ENCODE results near the gene TBC1D10A.
A peak's percentile ranks its signal among the peaks of the same experiment; 100 is the strongest.

TBC1D10A gene

GRCh38 chr22:30325724-30326254, 952 bp downstream of the TBC1D10A start:
- in situ Hi-C loops (cut with HindIII; ENCODE audit: low pct_ligation_motif_present, low pct_unique_long_range_greater_than_20kb, low sequenced_read_pairs): no loop called here
- DNase-seq: no peak

- in situ Hi-C loops (cut with HindIII; ENCODE audit: low pct_ligation_motif_present, low pct_unique_long_range_greater_than_20kb, low sequenced_read_pairs): no loop called here
- DNase-seq: peak; percentile 77
These were observed 1.5 kb downstream of the TBC1D10A start for GRCh38 chr22:30325065-30325720.

- in situ Hi-C loops (cut with HindIII; ENCODE audit: low pct_ligation_motif_present, low pct_unique_long_range_greater_than_20kb, low sequenced_read_pairs): no loop called here
- no peak for DNase-seq
These were observed 2.6 kb downstream of the TBC1D10A start for GRCh38 chr22:30324014-30324730.

- in situ Hi-C loops (cut with HindIII; ENCODE audit: low pct_ligation_motif_present, low pct_unique_long_range_greater_than_20kb, low sequenced_read_pairs): no loop called here
These were observed 3.5 kb downstream of the TBC1D10A start for GRCh38 chr22:30323246-30323645.

GRCh38 chr22:30321461-30321860, 5.3 kb downstream of the TBC1D10A start:
- DNase-seq: no peak
- in situ Hi-C loops (cut with HindIII; ENCODE audit: low pct_ligation_motif_present, low pct_unique_long_range_greater_than_20kb, low sequenced_read_pairs): no loop called here

More at GRCh38 chr22:30323246-30323645, 3.5 kb downstream of the TBC1D10A start:
- no peak for DNase-seq

- in situ Hi-C loops (cut with HindIII; ENCODE audit: low pct_ligation_motif_present, low pct_unique_long_range_greater_than_20kb, low sequenced_read_pairs): no loop called here
- no peak for DNase-seq
These were observed 6.7 kb downstream of the TBC1D10A start for GRCh38 chr22:30320021-30320556.

GRCh38 chr22:30318799-30319419, 7.8 kb downstream of the TBC1D10A start:
- in situ Hi-C loops (cut with HindIII; ENCODE audit: low pct_ligation_motif_present, low pct_unique_long_range_greater_than_20kb, low sequenced_read_pairs): no loop called here
- no peak for DNase-seq

- no peak for DNase-seq
- in situ Hi-C loops (cut with HindIII; ENCODE audit: low pct_ligation_motif_present, low pct_unique_long_range_greater_than_20kb, low sequenced_read_pairs): no loop called here
These were observed 9.0 kb downstream of the TBC1D10A start for GRCh38 chr22:30317778-30318177.

- DNase-seq: no peak
- in situ Hi-C loops (cut with HindIII; ENCODE audit: low pct_ligation_motif_present, low pct_unique_long_range_greater_than_20kb, low sequenced_read_pairs): no loop called here
These were observed 10.7 kb downstream of the TBC1D10A start for GRCh38 chr22:30315962-30316576.

- in situ Hi-C loops (cut with HindIII; ENCODE audit: low pct_ligation_motif_present, low pct_unique_long_range_greater_than_20kb, low sequenced_read_pairs): no loop called here
- DNase-seq: peak; percentile 30
These were observed 11.8 kb downstream of the TBC1D10A start for GRCh38 chr22:30314915-30315314.

GRCh38 chr22:30313527-30314363, 13.0 kb downstream of the TBC1D10A start:
- no peak for DNase-seq
- in situ Hi-C loops (cut with HindIII; ENCODE audit: low pct_ligation_motif_present, low pct_unique_long_range_greater_than_20kb, low sequenced_read_pairs): no loop called here

GRCh38 chr22:30312053-30312452, 14.7 kb downstream of the TBC1D10A start:
- in situ Hi-C loops (cut with HindIII; ENCODE audit: low pct_ligation_motif_present, low pct_unique_long_range_greater_than_20kb, low sequenced_read_pairs): no loop called here
- peak; percentile 77 for DNase-seq

GRCh38 chr22:30310881-30311771, 15.6 kb downstream of the TBC1D10A start:
- in situ Hi-C loops (cut with HindIII; ENCODE audit: low pct_ligation_motif_present, low pct_unique_long_range_greater_than_20kb, low sequenced_read_pairs): no loop called here
- DNase-seq: peak; percentile 90

- in situ Hi-C loops (cut with HindIII; ENCODE audit: low pct_ligation_motif_present, low pct_unique_long_range_greater_than_20kb, low sequenced_read_pairs): no loop called here
- DNase-seq: no peak
These were observed 16.6 kb downstream of the TBC1D10A start for GRCh38 chr22:30309951-30310741.

- in situ Hi-C loops (cut with HindIII; ENCODE audit: low pct_ligation_motif_present, low pct_unique_long_range_greater_than_20kb, low sequenced_read_pairs): no loop called here
- DNase-seq: no peak
These were observed 18.1 kb downstream of the TBC1D10A start for GRCh38 chr22:30308518-30309230.

GRCh38 chr22:30308093-30308492, 18.6 kb downstream of the TBC1D10A start:
- in situ Hi-C loops (cut with HindIII; ENCODE audit: low pct_ligation_motif_present, low pct_unique_long_range_greater_than_20kb, low sequenced_read_pairs): no loop called here
- no peak for DNase-seq

Measured in ACHN (cell line).